Activated CD8-positive, alpha-beta memory T cell treated with anti-CD3 and anti-CD28 coated beads, Interleukin-2, amount 10 ng/mL, durations not matched to agents 7 days and 5 days (primary cell): Measurements from ENCODE around the gene LTBP3. TPM values are rescaled to one million over a fixed set of nuclear protein-coding genes. Genes with fewer than 3 reads are reported as not detected.

Source experiments
- ATAC-seq: fragments of 150-1000 bp; cut with Tn5 transposase; one replicate; pipeline ENCODE4 v1.10.0; 2021; ENCODE audit warnings: moderate library complexity
- CTCF ChIA-PET: fragments of 350-600 bp; sonication (Branson Sonifier 250); formaldehyde crosslinking; loops from one replicate; lab custom pipeline; 2021; ENCODE audit warnings: antibody characterized with exemption; lab: Charles Lee
- DNase-seq: peaks from one replicate; pipeline ENCODE4 v3.0.0-alpha.2; 2020
- H3K27ac Mint-ChIP-seq: one replicate; pipeline ENCODE4 v1.8.0; 2021; ENCODE audit warnings: mild to moderate bottlenecking, mixed read lengths
- H3K27me3 Mint-ChIP-seq: one replicate; pipeline ENCODE4 v1.8.0; 2021; ENCODE audit warnings: mixed read lengths
- H3K36me3 Mint-ChIP-seq: one replicate; pipeline ENCODE4 v1.8.0; 2021; ENCODE audit warnings: mild to moderate bottlenecking, mixed read lengths
- H3K4me1 Mint-ChIP-seq: one replicate; pipeline ENCODE4 v1.8.0; 2021; ENCODE audit warnings: mixed read lengths
- H3K4me3 Mint-ChIP-seq: one replicate; pipeline ENCODE4 v1.8.0; 2021; ENCODE audit warnings: mild to moderate bottlenecking, moderate library complexity, mixed read lengths
- H3K9me3 Mint-ChIP-seq: one replicate; pipeline ENCODE4 v1.8.0; 2022; ENCODE audit warnings: low read depth, mixed read lengths
- total RNA-seq, 2 experiments: library from RNA; stranded (reverse); gene quantifications; one replicate each; pipeline ENCODE4 v1.2.3, GENCODE V29; 2021

Gene LTBP3
- total RNA-seq, 2 experiments from 2014 or later = 46.2 to 46.8 TPM

GRCh38 chr11:65542738-65543390 lies 15.3 kb downstream of the LTBP3 start:
- no peak overlapping the region for H3K27ac Mint-ChIP-seq
- DNase-seq = no peak
- no peak overlapping the region for H3K4me3 Mint-ChIP-seq
- H3K9me3 Mint-ChIP-seq = no peaks in the 10 kb centered on the region
- no peaks in the 10 kb centered on the region for H3K27me3 Mint-ChIP-seq
- ATAC-seq = no peak
- H3K4me1 Mint-ChIP-seq = peaks cover 24% of the 10 kb centered on the region
- peaks cover 1% of the 10 kb centered on the region for H3K36me3 Mint-ChIP-seq
- CTCF ChIA-PET = interaction anchor here (0.6 to 19.4 kb wide), 4 partner anchors 9 to 63 kb away, joined by 3 to 388 read pairs (median 126); partner anchors contain the start of genes FAM89B, KCNK7, LTBP3 and ZNRD2

- no peak for DNase-seq
- peaks cover 1% of the 10 kb centered on the region for H3K36me3 Mint-ChIP-seq
- H3K27ac Mint-ChIP-seq = peak overlapping the region; percentile 82
- no peak for ATAC-seq
- CTCF ChIA-PET = interaction anchor here (0.6 to 19.4 kb wide), 29 partner anchors 7 to 762 kb away, joined by 3 to 388 read pairs (median 6); partner anchors contain the start of genes EHBP1L1, FAM89B, KCNK7 and LTBP3
- H3K4me3 Mint-ChIP-seq = peak overlapping the region; percentile 81
- H3K27me3 Mint-ChIP-seq = no peaks in the 10 kb centered on the region
- H3K9me3 Mint-ChIP-seq = no peaks in the 10 kb centered on the region
- H3K4me1 Mint-ChIP-seq = peaks cover 15% of the 10 kb centered on the region
These were observed 16.8 kb downstream of the LTBP3 start for GRCh38 chr11:65541093-65541982.

DNA sequence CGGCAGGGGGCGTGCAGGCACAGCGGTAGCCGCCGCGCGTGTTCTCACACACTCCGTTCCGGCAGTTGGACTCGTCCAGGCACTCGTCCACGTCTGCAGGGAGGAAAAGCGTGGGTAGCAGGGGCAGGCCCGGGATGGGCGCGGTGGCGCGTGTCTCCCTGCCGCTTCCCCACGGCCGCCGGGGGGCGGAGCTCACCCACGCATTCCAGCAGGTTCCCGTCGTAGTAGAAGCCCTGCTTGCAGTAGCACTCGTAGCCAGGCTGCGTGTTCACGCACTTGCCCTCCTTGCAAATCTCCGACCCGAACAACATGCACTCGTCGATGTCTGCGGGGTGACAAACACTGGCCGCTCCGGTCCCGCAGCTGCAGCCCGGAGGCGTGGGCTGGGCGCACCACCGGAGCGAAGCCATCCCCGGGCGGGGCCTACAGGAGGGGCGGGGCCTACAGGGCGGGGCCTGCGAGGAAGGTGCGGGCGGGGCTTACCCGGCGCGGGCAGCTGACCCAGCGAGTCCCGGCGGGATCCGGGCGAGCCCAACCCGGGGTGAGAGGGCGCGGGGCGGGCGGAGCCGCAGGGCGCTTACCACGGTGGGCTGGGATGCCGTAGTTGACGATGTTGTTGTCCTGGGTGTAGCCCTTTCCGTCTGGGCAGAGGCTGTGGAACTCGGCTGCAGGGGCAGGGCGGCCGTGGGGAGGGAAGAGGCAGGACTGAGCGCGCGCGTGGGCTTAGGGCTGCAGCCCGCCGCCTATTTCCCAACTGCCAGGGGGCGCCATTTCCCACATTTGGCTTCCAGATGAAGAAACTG lies 17.7 kb downstream of the LTBP3 start:
- CTCF ChIA-PET = interaction anchor here (0.6 to 19.4 kb wide), 36 partner anchors 8 to 761 kb away, joined by 3 to 388 read pairs (median 5); partner anchors contain the start of genes EHBP1L1, FAM89B, KCNK7 and LTBP3
- Mint-ChIP-seq H3K36me3 (peaks cover 1% of the 10 kb centered on the region), H3K27ac (peak overlapping the region; percentile 82), H3K4me1 (peaks cover 9% of the 10 kb centered on the region), H3K9me3 (no peaks in the 10 kb centered on the region), H3K27me3 (no peaks in the 10 kb centered on the region), H3K4me3 (peak overlapping the region; percentile 81)
- DNase-seq (peak; percentile 96), ATAC-seq (peak; percentile 94)

GRCh38 chr11:65539744-65540289 lies 18.3 kb downstream of the LTBP3 start:
- ATAC-seq (peak; percentile 77), DNase-seq (peak; percentile 50)
- no peaks in the 10 kb centered on the region for H3K9me3 Mint-ChIP-seq
- H3K4me3 Mint-ChIP-seq = peak overlapping the region; percentile 81
- H3K27me3 Mint-ChIP-seq = no peaks in the 10 kb centered on the region
- peaks cover 8% of the 10 kb centered on the region for H3K4me1 Mint-ChIP-seq
- no peak overlapping the region for H3K27ac Mint-ChIP-seq
- CTCF ChIA-PET = interaction anchor here (0.6 to 19.4 kb wide), 33 partner anchors 9 to 761 kb away, joined by 3 to 388 read pairs (median 6); partner anchors contain the start of genes EHBP1L1, FAM89B, KCNK7 and LTBP3
- peaks cover 1% of the 10 kb centered on the region for H3K36me3 Mint-ChIP-seq

- Mint-ChIP-seq H3K27ac (no peak overlapping the region), H3K4me3 (no peak overlapping the region), H3K27me3 (no peaks in the 10 kb centered on the region), H3K36me3 (peaks cover 1% of the 10 kb centered on the region), H3K9me3 (no peaks in the 10 kb centered on the region), H3K4me1 (peaks cover 8% of the 10 kb centered on the region)
- DNase-seq (no peak), ATAC-seq (no peak)
- CTCF ChIA-PET = interaction anchor here (0.6 to 19.4 kb wide), 22 partner anchors 8 to 506 kb away, joined by 3 to 388 read pairs (median 7); partner anchors contain the start of genes EHBP1L1, FAM89B, KCNK7 and LTBP3
These were observed 19.0 kb downstream of the LTBP3 start for GRCh38 chr11:65538915-65539743.

- H3K27ac Mint-ChIP-seq = no peak overlapping the region
- no peaks in the 10 kb centered on the region for H3K9me3 Mint-ChIP-seq
- H3K4me3 Mint-ChIP-seq = no peak overlapping the region
- H3K27me3 Mint-ChIP-seq = no peaks in the 10 kb centered on the region
- CTCF ChIA-PET = interaction anchor here (0.6 to 19.4 kb wide), 4 partner anchors 9 to 85 kb away, joined by 3 to 388 read pairs (median 106); partner anchors contain the start of genes FAM89B, KCNK7, LTBP3 and ZNRD2
- DNase-seq (peak; percentile 40), ATAC-seq (no peak)
- H3K4me1 Mint-ChIP-seq = peaks cover 8% of the 10 kb centered on the region
- H3K36me3 Mint-ChIP-seq = peaks cover 2% of the 10 kb centered on the region
These were observed 19.8 kb downstream of the LTBP3 start for GRCh38 chr11:65538232-65538914.

GRCh38 chr11:65537620-65538231 lies 20.4 kb downstream of the LTBP3 start:
- H3K27ac Mint-ChIP-seq = no peak overlapping the region
- no peak for ATAC-seq

DNA sequence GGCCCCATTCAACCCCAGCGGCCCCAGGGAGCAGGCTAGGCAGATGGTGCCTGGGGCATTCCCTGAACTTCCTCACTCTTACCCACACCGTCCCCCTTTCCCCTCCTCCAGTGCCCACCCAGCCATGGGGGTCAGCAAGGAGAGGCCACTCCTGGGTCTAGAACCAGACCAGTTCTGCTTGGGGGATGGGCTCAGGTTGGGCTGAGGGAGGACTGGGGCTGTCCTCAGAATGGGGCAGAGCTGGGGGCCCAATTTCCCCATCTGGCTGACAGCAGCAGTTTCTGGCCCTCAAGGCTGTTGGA lies 20.9 kb downstream of the LTBP3 start:
- Mint-ChIP-seq H3K36me3 (peaks cover 3% of the 10 kb centered on the region), H3K4me3 (no peak overlapping the region), H3K27me3 (no peaks in the 10 kb centered on the region), H3K27ac (no peak overlapping the region), H3K9me3 (no peaks in the 10 kb centered on the region), H3K4me1 (peaks cover 8% of the 10 kb centered on the region)
- CTCF ChIA-PET = interaction anchor here (1.2 to 12.7 kb wide), 4 partner anchors 22 to 53 kb away, joined by 3 to 209 read pairs (median 6); partner anchors contain the start of genes FAM89B, KCNK7 and ZNRD2
- ATAC-seq (no peak), DNase-seq (no peak)

More at GRCh38 chr11:65537620-65538231, 20.4 kb downstream of the LTBP3 start:
- Mint-ChIP-seq H3K36me3 (peaks cover 4% of the 10 kb centered on the region), H3K4me3 (no peak overlapping the region), H3K27me3 (no peaks in the 10 kb centered on the region), H3K9me3 (no peaks in the 10 kb centered on the region), H3K4me1 (peaks cover 8% of the 10 kb centered on the region)
- CTCF ChIA-PET = interaction anchor here (1.6 to 19.4 kb wide), 4 partner anchors 8 to 53 kb away, joined by 3 to 388 read pairs (median 107); partner anchors contain the start of genes FAM89B, KCNK7, LTBP3 and ZNRD2
- DNase-seq = no peak

GRCh38 chr11:65536412-65537295 lies 21.5 kb downstream of the LTBP3 start:
- H3K36me3 Mint-ChIP-seq = peaks cover 3% of the 10 kb centered on the region
- peaks cover 5% of the 10 kb centered on the region for H3K4me1 Mint-ChIP-seq
- no peaks in the 10 kb centered on the region for H3K27me3 Mint-ChIP-seq
- no peak for ATAC-seq
- CTCF ChIA-PET = interaction anchor here (1.2 to 12.7 kb wide), 4 partner anchors 23 to 54 kb away, joined by 3 to 209 read pairs (median 6); partner anchors contain the start of genes FAM89B, KCNK7 and ZNRD2
- H3K27ac Mint-ChIP-seq = no peak overlapping the region
- no peak for DNase-seq
- H3K4me3 Mint-ChIP-seq = no peak overlapping the region
- H3K9me3 Mint-ChIP-seq = no peaks in the 10 kb centered on the region

DNA sequence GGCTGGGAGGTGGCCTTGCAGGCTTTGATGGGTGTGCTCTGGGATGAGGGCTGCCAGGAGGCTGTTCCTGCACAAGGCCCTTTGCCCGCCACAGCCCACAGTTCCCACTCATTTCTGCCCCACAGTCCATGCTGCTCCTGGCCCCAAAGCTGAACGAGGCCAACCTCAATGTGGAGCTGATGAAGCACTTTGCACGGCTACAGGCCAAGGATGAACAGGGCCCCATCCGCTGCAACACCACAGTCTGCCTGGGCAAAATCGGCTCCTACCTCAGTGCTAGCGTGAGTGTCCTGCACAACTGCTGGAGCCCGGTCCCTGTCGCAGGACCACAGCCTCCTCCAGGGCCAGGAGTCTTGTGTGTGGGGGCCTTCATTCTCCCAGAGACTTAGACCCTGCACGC lies 23.1 kb downstream of the LTBP3 start:
- H3K4me1 Mint-ChIP-seq = peaks cover 1% of the 10 kb centered on the region
- CTCF ChIA-PET = interaction anchor here (12.7 kb wide), 1 partner anchor 55 kb away, joined by 209 read pairs; the partner anchor contains the start of gene KCNK7
- DNase-seq (peak; percentile 41), ATAC-seq (no peak)
- no peak overlapping the region for H3K27ac Mint-ChIP-seq
- H3K9me3 Mint-ChIP-seq = no peaks in the 10 kb centered on the region
- H3K27me3 Mint-ChIP-seq = no peaks in the 10 kb centered on the region
- H3K4me3 Mint-ChIP-seq = no peak overlapping the region
- H3K36me3 Mint-ChIP-seq = peaks cover 3% of the 10 kb centered on the region
